ENCODE measurements around the gene TCTN1. TPM values are rescaled to one million over a fixed set of nuclear protein-coding genes. Genes with fewer than 3 reads are reported as not detected.
"Not testable (repeated sequence)": the region's sequence is repeated elsewhere in the genome, so short reads cannot be mapped to it uniquely, and the experiment has no call there.

The TCTN1 gene
- total RNA-seq, 1 donor from 2014 or later: 6.6 TPM

DNA sequence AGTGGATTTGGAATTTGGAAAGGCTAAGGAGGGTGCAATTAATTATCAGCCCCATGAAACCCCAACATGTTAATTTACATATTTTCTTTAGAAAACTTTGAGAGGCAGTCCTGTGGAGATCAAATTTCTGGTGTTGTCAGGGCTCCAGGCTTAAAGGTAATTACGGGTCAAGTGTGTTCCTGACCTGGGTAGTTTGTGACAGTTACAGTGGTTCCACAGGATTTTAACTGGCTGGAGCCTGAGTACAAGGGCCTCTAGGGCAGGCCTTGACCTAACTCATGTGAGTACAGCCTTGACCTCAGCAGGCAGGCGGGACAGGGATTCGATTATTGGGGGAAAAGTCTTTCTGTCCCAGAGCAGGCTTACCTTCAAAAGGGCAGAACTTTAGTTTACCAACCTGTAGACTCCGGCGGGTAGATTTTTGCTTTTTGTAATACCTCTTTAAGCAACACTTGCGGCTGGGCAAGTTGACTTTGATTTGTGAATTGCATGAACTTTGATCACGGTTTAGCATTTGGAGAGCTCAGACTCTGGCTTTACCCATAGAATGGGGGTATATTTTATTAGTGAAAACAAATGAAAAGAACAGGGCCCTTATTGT, 22.4 kb upstream of the TCTN1 start:
- H3K4me1 Mint-ChIP-seq (ENCODE audit: low read depth): peaks cover 17% of the 10 kb centered on the region
- no peak overlapping the region for H3K4me3 Mint-ChIP-seq (ENCODE audit: low read depth)
- no peak for DNase-seq (ENCODE audit: low spot score)
- H3K9me3 Mint-ChIP-seq: no peaks in the 10 kb centered on the region
- H3K27ac Mint-ChIP-seq: peak overlapping the region; percentile 84
- H3K36me3 Mint-ChIP-seq (ENCODE audit: low read depth): no peaks in the 10 kb centered on the region
- no peaks in the 10 kb centered on the region for H3K27me3 Mint-ChIP-seq (ENCODE audit: low read depth)
- intact Hi-C loops (cut with micrococcal nuclease): loop anchor here (1.0 kb wide), 1 partner anchor 13 kb away; no protein-coding TSS in a partner anchor

DNA sequence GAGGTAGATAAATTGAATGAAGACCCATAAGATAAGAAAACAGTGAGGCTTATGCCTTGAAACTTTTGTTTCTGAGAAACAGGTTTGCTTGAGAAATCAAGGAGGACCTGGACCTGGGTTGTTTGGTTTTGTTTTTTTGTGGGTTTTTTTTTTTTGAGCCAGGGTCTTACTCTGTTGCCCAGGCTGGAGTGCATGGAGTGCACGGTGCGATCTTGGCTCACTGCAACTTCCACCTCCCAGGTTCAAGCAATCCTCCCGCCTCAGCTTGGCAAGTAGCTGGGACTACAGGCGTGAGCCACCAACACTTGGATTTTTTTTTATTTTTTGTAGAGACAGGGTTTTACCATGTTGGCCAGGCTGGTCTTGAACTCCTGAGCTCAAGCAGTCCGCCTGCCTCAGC, 21.9 kb upstream of the TCTN1 start:
- H3K27ac Mint-ChIP-seq: no peak overlapping the region
- H3K4me1 Mint-ChIP-seq (ENCODE audit: low read depth): peaks cover 17% of the 10 kb centered on the region
- no peaks in the 10 kb centered on the region for H3K27me3 Mint-ChIP-seq (ENCODE audit: low read depth)
- H3K9me3 Mint-ChIP-seq: no peaks in the 10 kb centered on the region
- H3K36me3 Mint-ChIP-seq (ENCODE audit: low read depth): no peaks in the 10 kb centered on the region
- no peak for DNase-seq (ENCODE audit: low spot score)
- intact Hi-C loops (cut with micrococcal nuclease): no loop called here
- no peak overlapping the region for H3K4me3 Mint-ChIP-seq (ENCODE audit: low read depth)

DNA sequence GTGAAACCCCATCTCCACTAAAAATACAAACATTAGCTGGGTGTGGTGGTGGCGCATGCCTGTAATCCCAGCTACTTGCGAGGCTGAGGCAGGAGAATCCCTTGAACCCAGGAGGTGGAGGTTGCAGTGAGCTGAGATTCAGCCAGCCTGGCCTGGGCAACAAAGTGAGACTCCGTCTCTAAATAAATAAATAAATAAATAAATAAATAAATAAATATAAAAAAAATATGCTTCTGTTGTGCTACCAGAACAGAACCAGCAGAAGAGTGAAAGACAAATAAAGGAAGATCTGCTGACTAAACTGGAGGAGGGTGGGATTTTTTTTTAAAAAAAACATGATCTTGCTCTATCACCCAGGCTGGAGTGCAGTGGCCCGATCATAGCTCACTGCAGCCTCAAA, 21.0 kb upstream of the TCTN1 start:
- Mint-ChIP-seq H3K27ac (peak overlapping the region; percentile 28), H3K4me1 (ENCODE audit: low read depth) (peaks cover 17% of the 10 kb centered on the region)
- H3K9me3 Mint-ChIP-seq; H3K4me3 Mint-ChIP-seq (ENCODE audit: low read depth); H3K27me3 Mint-ChIP-seq (ENCODE audit: low read depth); DNase-seq (ENCODE audit: low spot score); H3K36me3 Mint-ChIP-seq (ENCODE audit: low read depth); intact Hi-C loops (cut with micrococcal nuclease): not testable (repeated sequence)

DNA sequence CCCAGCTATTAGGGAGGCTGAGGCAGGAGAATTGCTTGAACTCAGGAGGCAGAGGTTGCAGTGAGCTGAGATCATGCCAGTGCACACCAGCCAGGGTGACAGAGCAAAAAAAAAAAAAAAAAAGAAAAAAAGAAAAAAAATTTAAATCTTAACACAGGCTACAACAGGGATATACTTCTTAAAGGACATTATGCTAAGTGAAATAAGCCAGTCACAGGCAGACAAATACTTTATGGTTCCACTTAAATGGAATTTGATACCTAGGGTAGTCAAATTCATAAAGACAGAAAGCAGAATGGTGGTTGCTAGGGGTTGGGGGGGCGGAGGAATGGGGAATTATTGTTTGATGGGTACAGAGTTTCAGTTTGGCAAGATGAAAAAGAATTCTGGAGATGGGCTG, 16.0 kb upstream of the TCTN1 start:
- H3K9me3 Mint-ChIP-seq: no peaks in the 10 kb centered on the region
- no peaks in the 10 kb centered on the region for H3K36me3 Mint-ChIP-seq (ENCODE audit: low read depth)
- DNase-seq (ENCODE audit: low spot score): no peak
- peaks cover 9% of the 10 kb centered on the region for H3K4me1 Mint-ChIP-seq (ENCODE audit: low read depth)
- no peaks in the 10 kb centered on the region for H3K27me3 Mint-ChIP-seq (ENCODE audit: low read depth)
- H3K4me3 Mint-ChIP-seq (ENCODE audit: low read depth): no peak overlapping the region
- intact Hi-C loops (cut with micrococcal nuclease): no loop called here
- H3K27ac Mint-ChIP-seq: no peak overlapping the region

DNA sequence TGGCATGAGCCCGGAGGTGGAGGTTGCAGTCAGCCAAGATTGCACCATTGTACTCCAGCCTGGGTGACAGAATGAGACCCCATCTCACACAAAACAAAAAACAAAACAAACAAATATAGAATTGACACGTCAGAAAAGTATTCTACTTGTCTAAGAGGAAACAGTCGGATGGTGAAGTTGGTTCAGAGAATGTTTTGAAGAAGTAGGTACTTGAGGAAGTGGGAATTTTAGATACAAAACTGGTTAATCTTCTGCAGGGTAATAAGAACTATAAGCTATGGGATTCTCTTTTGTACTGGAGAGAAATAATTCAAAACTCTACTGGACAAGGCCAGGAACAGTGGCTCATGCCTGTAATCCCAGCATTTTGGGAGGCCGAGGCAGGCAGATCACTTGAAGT, 14.6 kb upstream of the TCTN1 start:
- Mint-ChIP-seq H3K36me3 (ENCODE audit: low read depth) (no peaks in the 10 kb centered on the region), H3K9me3 (no peaks in the 10 kb centered on the region), H3K27me3 (ENCODE audit: low read depth) (no peaks in the 10 kb centered on the region), H3K4me1 (ENCODE audit: low read depth) (peaks cover 9% of the 10 kb centered on the region), H3K27ac (no peak overlapping the region), H3K4me3 (ENCODE audit: low read depth) (no peak overlapping the region)
- DNase-seq (ENCODE audit: low spot score): no peak
- intact Hi-C loops (cut with micrococcal nuclease): no loop called here

DNA sequence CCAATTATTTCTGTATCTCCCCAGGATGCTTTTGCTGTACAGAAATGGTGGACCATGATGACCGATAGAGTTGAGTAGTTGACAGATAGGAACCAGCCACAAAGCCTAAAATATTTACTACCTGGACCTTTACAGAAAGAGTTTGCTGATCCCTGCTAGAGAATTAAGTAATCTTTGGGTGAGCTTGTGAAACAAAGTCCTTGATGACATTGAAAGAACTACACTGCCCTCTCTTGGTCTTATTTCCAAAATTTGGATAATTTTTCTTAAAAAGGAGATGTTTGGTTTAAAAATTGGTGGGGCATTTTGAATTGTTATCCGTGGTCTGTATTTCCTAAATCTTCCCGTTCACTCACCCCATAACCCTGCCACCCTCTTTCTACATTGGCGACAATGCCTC, 13.7 kb upstream of the TCTN1 start:
- DNase-seq (ENCODE audit: low spot score): no peak
- no peak overlapping the region for H3K27ac Mint-ChIP-seq

DNA sequence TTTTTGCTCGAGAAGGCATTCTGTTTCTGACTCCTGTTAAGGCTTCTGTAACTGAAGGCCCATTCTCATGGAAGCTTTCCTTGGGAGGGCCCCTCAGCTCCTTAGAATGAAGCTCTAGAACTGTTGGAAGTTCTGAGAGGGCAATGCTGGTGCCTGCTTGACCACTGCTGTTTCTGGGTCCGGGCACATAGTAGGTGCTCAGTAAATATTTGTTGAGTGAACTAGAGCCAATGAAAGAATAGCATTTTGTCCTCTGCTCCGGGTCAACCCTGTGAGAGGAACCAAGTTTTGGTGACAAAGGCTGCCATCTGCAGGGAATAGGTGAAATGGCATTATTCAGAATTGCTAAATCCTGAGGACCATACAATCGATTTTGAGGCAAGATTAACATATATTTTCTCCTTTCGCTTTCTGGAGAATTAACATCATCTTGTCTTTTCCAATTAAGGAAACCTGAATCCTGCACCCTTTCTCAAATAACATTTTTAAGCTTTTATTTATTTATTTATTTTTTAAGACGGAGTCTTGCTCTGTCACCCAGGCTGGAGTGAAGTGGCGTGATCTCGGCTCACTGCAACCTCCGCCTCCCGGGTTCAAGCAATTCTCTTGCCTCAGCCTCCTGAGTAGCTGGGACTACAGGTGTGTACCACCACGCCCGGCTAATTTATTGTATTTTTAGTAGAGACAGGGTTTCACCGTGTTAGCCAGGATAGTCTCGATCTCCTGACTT, 11.7 kb upstream of the TCTN1 start:
- not testable (repeated sequence) for H3K36me3 Mint-ChIP-seq (ENCODE audit: low read depth); H3K27ac Mint-ChIP-seq; H3K4me3 Mint-ChIP-seq (ENCODE audit: low read depth); H3K27me3 Mint-ChIP-seq (ENCODE audit: low read depth); H3K9me3 Mint-ChIP-seq
- peaks cover 16% of the 10 kb centered on the region for H3K4me1 Mint-ChIP-seq (ENCODE audit: low read depth)
- peak; percentile 27 for DNase-seq (ENCODE audit: low spot score)
- intact Hi-C loops (cut with micrococcal nuclease): loop anchor here (1.0 to 2.0 kb wide), 3 partner anchors 90 to 152 kb away; partner anchors contain the start of genes ARPC3, FAM216A and GPN3

More for the DNA sequence above, 13.7 kb upstream of the TCTN1 start:
- no peaks in the 10 kb centered on the region for H3K36me3 Mint-ChIP-seq (ENCODE audit: low read depth)
- H3K9me3 Mint-ChIP-seq: no peaks in the 10 kb centered on the region
- H3K4me3 Mint-ChIP-seq (ENCODE audit: low read depth): no peak overlapping the region
- intact Hi-C loops (cut with micrococcal nuclease): loop anchor here (1.0 kb wide), 1 partner anchor 48 kb away; no protein-coding TSS in a partner anchor
- H3K4me1 Mint-ChIP-seq (ENCODE audit: low read depth): peaks cover 11% of the 10 kb centered on the region
- H3K27me3 Mint-ChIP-seq (ENCODE audit: low read depth): no peaks in the 10 kb centered on the region

DNA sequence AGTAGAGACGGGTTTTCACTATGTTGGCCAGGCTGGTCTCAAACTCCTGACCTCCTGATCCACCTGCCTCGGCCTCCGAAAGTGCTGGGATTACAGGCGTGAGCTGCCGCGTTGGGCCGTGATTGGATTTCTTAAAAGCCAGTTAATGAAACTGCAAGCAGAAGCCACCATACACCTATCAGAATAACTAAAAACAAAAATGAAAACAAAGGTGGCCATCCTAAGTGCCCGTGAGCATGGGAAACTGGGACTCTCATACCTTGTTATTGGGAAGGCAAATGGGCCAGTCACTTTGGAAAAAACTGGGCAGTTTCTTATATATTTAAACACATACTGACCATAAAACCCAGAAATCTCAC, 7.7 kb upstream of the TCTN1 start:
- H3K27ac Mint-ChIP-seq: peak overlapping the region; percentile 84
- H3K9me3 Mint-ChIP-seq: no peaks in the 10 kb centered on the region

DNA sequence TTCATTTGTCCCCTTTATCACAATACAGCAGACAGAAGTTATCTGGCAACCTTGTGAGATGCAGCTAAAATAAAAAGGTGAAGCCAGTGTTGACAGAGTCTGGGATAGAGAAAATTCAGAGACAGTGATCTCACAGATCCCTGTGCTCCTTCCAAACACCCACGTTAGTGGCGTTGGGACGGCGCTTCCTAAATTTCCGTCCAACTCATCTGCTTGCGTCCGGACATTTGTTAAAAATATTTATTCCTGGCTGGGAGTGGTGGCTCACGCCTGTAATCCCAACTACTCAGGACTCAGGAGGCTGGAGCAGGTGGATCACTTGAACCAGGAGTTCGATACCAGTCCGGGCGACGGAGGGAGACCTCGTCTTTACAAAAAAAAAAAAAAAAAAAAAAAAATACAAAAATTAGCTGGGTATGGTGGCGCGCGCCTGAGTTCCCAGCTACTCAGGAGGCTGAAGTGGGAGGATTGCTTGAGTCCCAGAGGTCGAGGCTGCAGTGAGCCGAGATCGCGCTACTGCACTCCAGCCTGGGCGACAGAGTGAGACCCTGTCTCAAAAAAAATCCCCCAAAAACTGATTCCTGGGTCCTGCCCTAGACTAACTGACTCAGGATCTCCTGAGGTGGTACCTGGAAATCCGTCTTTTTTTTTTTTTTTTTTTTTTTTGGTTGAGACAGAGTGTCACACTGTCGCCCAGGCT, 708 bp upstream of the TCTN1 start:
- intact Hi-C loops (cut with micrococcal nuclease): no loop called here
- peaks cover 10% of the 10 kb centered on the region for H3K4me1 Mint-ChIP-seq (ENCODE audit: low read depth)
- H3K4me3 Mint-ChIP-seq (ENCODE audit: low read depth): peak overlapping the region; percentile 80
- DNase-seq (ENCODE audit: low spot score): no peak
- no peaks in the 10 kb centered on the region for H3K36me3 Mint-ChIP-seq (ENCODE audit: low read depth)
- no peaks in the 10 kb centered on the region for H3K9me3 Mint-ChIP-seq
- H3K27ac Mint-ChIP-seq: peak overlapping the region; percentile 78
- H3K27me3 Mint-ChIP-seq (ENCODE audit: low read depth): no peaks in the 10 kb centered on the region

More for the DNA sequence above, 7.7 kb upstream of the TCTN1 start:
- peaks cover 13% of the 10 kb centered on the region for H3K4me1 Mint-ChIP-seq (ENCODE audit: low read depth)
- no peaks in the 10 kb centered on the region for H3K36me3 Mint-ChIP-seq (ENCODE audit: low read depth)
- H3K27me3 Mint-ChIP-seq (ENCODE audit: low read depth): no peaks in the 10 kb centered on the region
- H3K4me3 Mint-ChIP-seq (ENCODE audit: low read depth): peak overlapping the region; percentile 84
- no peak for DNase-seq (ENCODE audit: low spot score)
- intact Hi-C loops (cut with micrococcal nuclease): no loop called here

- H3K4me1 Mint-ChIP-seq (ENCODE audit: low read depth): peaks cover 16% of the 10 kb centered on the region
- H3K36me3 Mint-ChIP-seq (ENCODE audit: low read depth): no peaks in the 10 kb centered on the region
- no peaks in the 10 kb centered on the region for H3K27me3 Mint-ChIP-seq (ENCODE audit: low read depth)
- DNase-seq (ENCODE audit: low spot score): no peak
- peak overlapping the region; percentile 5 for H3K4me3 Mint-ChIP-seq (ENCODE audit: low read depth)
- no peak overlapping the region for H3K27ac Mint-ChIP-seq
- intact Hi-C loops (cut with micrococcal nuclease): no loop called here
- H3K9me3 Mint-ChIP-seq: no peaks in the 10 kb centered on the region
Observed at GRCh38 chr12:110615171-110615570, 1.2 kb downstream of the TCTN1 start.

DNA sequence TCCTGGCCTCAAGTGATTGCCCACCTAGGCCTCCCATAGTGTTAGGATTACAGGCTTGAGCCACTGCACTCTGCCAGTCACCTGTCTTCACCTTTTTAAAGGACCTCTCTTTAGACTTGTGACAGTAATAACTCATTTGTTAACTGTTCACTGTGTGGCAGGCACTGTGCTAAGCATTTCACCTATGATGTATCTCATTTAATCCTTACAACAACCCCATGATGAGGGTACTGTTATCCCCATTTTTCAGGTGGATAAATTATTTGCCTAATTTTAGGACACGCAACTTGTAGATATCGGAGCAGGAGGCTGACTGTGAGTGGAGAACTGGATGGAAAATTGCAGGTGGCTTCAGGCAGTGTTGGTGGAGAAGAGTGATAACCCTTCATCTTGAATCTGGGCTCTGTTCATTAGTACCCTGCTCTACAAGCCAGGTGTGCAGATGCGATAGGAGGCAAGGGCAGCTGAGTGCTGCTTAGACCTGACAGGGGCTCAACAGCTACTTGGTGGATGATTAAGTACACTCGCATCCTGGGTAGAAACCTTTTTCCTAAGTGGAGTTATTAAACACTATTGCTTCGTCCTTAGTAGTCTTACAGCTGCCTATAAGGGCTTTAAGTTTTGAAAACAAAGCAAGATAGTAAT, 2.7 kb downstream of the TCTN1 start:
- Mint-ChIP-seq H3K9me3 (no peaks in the 10 kb centered on the region), H3K27ac (no peak overlapping the region), H3K27me3 (ENCODE audit: low read depth) (no peaks in the 10 kb centered on the region), H3K4me3 (ENCODE audit: low read depth) (no peak overlapping the region), H3K4me1 (ENCODE audit: low read depth) (peaks cover 15% of the 10 kb centered on the region), H3K36me3 (ENCODE audit: low read depth) (no peaks in the 10 kb centered on the region)
- intact Hi-C loops (cut with micrococcal nuclease): no loop called here
- DNase-seq (ENCODE audit: low spot score): no peak

- peak overlapping the region; percentile 30 for H3K4me3 Mint-ChIP-seq (ENCODE audit: low read depth)
- H3K36me3 Mint-ChIP-seq (ENCODE audit: low read depth): no peaks in the 10 kb centered on the region
- intact Hi-C loops (cut with micrococcal nuclease): loop anchor here (1.0 to 2.0 kb wide), 4 partner anchors 41 to 207 kb away; no protein-coding TSS in a partner anchor
- H3K9me3 Mint-ChIP-seq: no peaks in the 10 kb centered on the region
- peak overlapping the region; percentile 64 for H3K27ac Mint-ChIP-seq
- peaks cover 12% of the 10 kb centered on the region for H3K4me1 Mint-ChIP-seq (ENCODE audit: low read depth)
- no peak for DNase-seq (ENCODE audit: low spot score)
- no peaks in the 10 kb centered on the region for H3K27me3 Mint-ChIP-seq (ENCODE audit: low read depth)
Observed at GRCh38 chr12:110619534-110619953, 5.6 kb downstream of the TCTN1 start.

Measured in activated T-helper 2 cell treated with anti-CD3 and anti-CD28 coated beads, Interferon-gamma antibody, Interleukin-2, Interleukin-4, amounts not matched to agents 10 μg/mL and 5 μg/mL and 100 μg/mL, durations not matched to agents 14 hours and 24 hours and 36 hours (primary cell).